Uterus (tissue), 4 donors: ENCODE results near the gene ZDHHC23. TPM values are rescaled to one million over a fixed set of nuclear protein-coding genes. Genes with fewer than 3 reads are reported as not detected.

Experiments
- DNase-seq, 2 donors: peaks; one replicate each; pipeline ENCODE4 v3.0.0-alpha.2; 2019 to 2020
- H3K27ac ChIP-seq, 2 donors: fragments of 200-600 bp; sonication (generic); 1 replicate in 1 of 2; 2 replicates in 1 of 2; pipeline ENCODE4 v1.5.1; 2016 to 2018
- H3K27me3 ChIP-seq, 2 donors: fragments of 200-600 bp; sonication (generic); one replicate each; pipeline ENCODE4 v1.5.1; 2018 to 2019; ENCODE audit warnings: control low read depth in 1 of 2
- H3K36me3 ChIP-seq, 2 donors: fragments of 200-600 bp; sonication (generic); one replicate each; pipeline ENCODE4 v1.5.1; 2019; ENCODE audit warnings: control low read depth in 1 of 2
- H3K4me1 ChIP-seq, 2 donors: fragments of 200-600 bp; sonication (generic); one replicate each; pipeline ENCODE4 v1.5.1; 2018 to 2019; ENCODE audit warnings: control low read depth in 1 of 2
- H3K4me3 ChIP-seq, 2 donors: fragments of 200-600 bp; sonication (generic); 1 replicate in 1 of 2; 2 replicates in 1 of 2; pipeline ENCODE4 v1.5.1; 2018 to 2019; ENCODE audit warnings: mild to moderate bottlenecking in 1 of 2
- H3K9me3 ChIP-seq, 2 donors: fragments of 200-600 bp; sonication (generic); one replicate each; pipeline ENCODE4 v1.5.1; 2019; ENCODE audit warnings: control low read depth in 1 of 2
- CTCF ChIP-seq, 4 experiments: fragments of 200-600 bp in 2 of 4; fragments of 450-650 bp in 2 of 4; sonication (generic) in 2 of 4; IDR thresholded peaks; one replicate each; pipeline ENCODE4 v1.5.1; 2016 to 2019; ENCODE audit warnings: antibody characterized with exemption in 4 of 4, mild to moderate bottlenecking in 2 of 4, moderate library complexity in 1 of 4
- POLR2A ChIP-seq, 2 donors: fragments of 450-650 bp; IDR thresholded peaks; one replicate each; pipeline ENCODE4 v1.6.1; 2016; ENCODE audit warnings: antibody characterized with exemption in 2 of 2, mild to moderate bottlenecking in 1 of 2, moderate library complexity in 1 of 2
- intact Hi-C: fragments of 100-400 bp; cut with DNase I; formaldehyde crosslinking; loops from one replicate; pipeline ENCODE4 v1.15.1; 2023; ENCODE audit warnings: low total_unique reads
- total RNA-seq, 4 donors: library from RNA; depleted of rRNA in 3 of 4; stranded (reverse); fragments of >200 nt in 3 of 4; gene quantifications; one replicate each; pipeline versions ENCODE4 v1.1.0 to v1.2.4, GENCODE V29; 2014 to 2023
- donor health status: DM: yes; HTN: yes; CAD: no.

The ZDHHC23 gene
- total RNA-seq, 4 donors from 2014 or later: 0.29 to 10.8 (median 4.9) TPM

GRCh38 chr3:113912552-113913236 lies 35.1 kb upstream of the ZDHHC23 start:
- H3K27me3 ChIP-seq: no peaks in the 10 kb centered on the region
- intact Hi-C loops: no loop called here
- no peaks in the 10 kb centered on the region for H3K4me1 ChIP-seq
- TF ChIP-seq CTCF (IDR thresholded peaks at IDR 0.05) (peak; percentile 36 to 72 (median 53)), POLR2A (IDR thresholded peaks at IDR 0.05) (no peak)
- H3K36me3 ChIP-seq: no peaks in the 10 kb centered on the region
- H3K4me3 ChIP-seq: no peak overlapping the region
- H3K27ac ChIP-seq: no peak overlapping the region
- peak in 1 of 2 donors; percentile 24 for DNase-seq
- H3K9me3 ChIP-seq: no peaks in the 10 kb centered on the region

DNA sequence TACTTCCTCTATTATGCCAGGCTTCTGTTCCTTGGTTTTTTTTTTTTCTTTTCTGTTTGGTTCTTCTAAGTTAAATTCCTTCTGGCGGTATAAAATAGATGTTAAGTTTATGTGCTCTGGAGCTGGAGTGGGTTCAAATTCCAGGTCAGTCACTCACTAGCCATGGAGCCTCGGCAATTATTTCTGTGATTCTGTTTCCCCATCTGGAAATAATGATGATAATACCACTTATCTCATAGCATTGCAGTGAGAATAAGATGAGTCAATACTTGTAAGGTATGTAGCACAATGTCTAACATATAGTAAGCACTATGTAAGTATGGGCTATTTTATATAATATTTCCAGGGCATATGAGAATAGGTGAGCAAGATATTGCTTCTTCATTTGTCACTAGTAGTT lies 33.2 kb upstream of the ZDHHC23 start:
- Histone ChIP-seq H3K27ac (no peak overlapping the region), H3K4me1 (no peaks in the 10 kb centered on the region), H3K4me3 (no peak overlapping the region), H3K27me3 (no peaks in the 10 kb centered on the region), H3K36me3 (no peaks in the 10 kb centered on the region), H3K9me3 (no peaks in the 10 kb centered on the region)
- DNase-seq: no peak
- intact Hi-C loops: no loop called here
- no peak for TF ChIP-seq POLR2A (IDR thresholded peaks at IDR 0.05)
- no peak for TF ChIP-seq CTCF (IDR thresholded peaks at IDR 0.05)

GRCh38 chr3:113927556-113927955 lies 20.3 kb upstream of the ZDHHC23 start:
- H3K4me3 ChIP-seq: no peak overlapping the region
- H3K27me3 ChIP-seq: no peaks in the 10 kb centered on the region
- intact Hi-C loops: no loop called here
- TF ChIP-seq POLR2A (IDR thresholded peaks at IDR 0.05): no peak
- no peak for TF ChIP-seq CTCF (IDR thresholded peaks at IDR 0.05)
- no peaks in the 10 kb centered on the region for H3K36me3 ChIP-seq
- H3K4me1 ChIP-seq: no peaks in the 10 kb centered on the region
- no peak overlapping the region for H3K27ac ChIP-seq
- no peaks in the 10 kb centered on the region for H3K9me3 ChIP-seq
- DNase-seq: no peak

GRCh38 chr3:113946831-113947230 lies 982 bp upstream of the ZDHHC23 start:
- no peak for DNase-seq
- TF ChIP-seq POLR2A (IDR thresholded peaks at IDR 0.05) (no peak), CTCF (IDR thresholded peaks at IDR 0.05) (no peak)
- Histone ChIP-seq H3K9me3 (no peaks in the 10 kb centered on the region), H3K36me3 (no peaks in the 10 kb centered on the region), H3K4me1 (no peaks in the 10 kb centered on the region), H3K27me3 (no peaks in the 10 kb centered on the region), H3K27ac (peak overlapping the region in 1 of 2 donors; percentile 71), H3K4me3 (peak overlapping the region in 1 of 2 donors; percentile 60)
- intact Hi-C loops: no loop called here

DNA sequence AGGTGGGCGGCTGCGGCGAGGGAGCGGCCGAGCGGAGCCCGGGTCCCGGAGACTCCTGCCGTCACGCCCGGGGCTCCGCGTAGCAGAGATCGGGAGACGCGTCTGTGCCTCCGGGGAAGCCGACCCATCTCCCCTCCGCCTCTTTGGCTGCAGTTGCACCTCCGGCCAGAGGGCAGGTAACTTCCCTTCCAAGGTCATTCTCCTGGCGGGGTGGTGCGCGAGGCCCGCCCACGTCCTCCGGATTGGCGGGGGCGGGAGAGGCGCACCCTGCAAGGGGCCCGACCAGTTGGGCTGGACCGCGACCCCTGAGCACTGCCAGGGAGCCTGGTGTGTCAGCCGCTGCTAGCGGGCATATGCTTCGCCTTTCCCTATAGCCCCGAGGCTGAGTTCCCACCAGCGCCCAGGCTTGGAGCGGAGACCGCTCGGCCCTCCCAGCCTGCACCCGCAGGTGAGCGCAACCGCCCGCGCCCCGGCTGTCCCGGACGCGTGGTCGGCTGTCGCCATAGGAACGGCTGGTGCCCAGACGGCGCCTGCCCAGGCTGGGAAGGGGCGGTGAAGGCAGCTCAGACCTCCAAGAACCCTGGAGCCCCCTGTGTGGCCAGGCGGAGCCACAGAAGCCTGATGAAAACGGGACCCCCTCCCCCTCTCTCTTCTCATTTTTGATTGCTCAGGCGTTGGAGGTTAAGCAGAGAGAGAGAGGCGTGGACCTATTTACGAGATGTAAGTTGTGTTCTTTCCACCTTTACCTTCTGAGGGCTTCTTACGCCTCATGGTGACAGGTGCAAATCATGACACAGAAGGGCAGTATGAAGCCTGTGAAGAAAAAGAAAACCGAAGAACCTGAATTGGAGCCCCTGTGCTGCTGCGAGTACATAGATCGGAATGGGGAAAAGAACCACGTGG lies 453 bp downstream of the ZDHHC23 start:
- Histone ChIP-seq H3K36me3 (no peaks in the 10 kb centered on the region), H3K4me3 (peak overlapping the region; percentile 52 to 60), H3K27ac (peak overlapping the region in 1 of 2 donors; percentile 18), H3K4me1 (no peaks in the 10 kb centered on the region), H3K27me3 (no peaks in the 10 kb centered on the region), H3K9me3 (no peaks in the 10 kb centered on the region)
- intact Hi-C loops: no loop called here
- DNase-seq: no peak
- TF ChIP-seq CTCF (IDR thresholded peaks at IDR 0.05) (no peak), POLR2A (IDR thresholded peaks at IDR 0.05) (no peak)
